Keratinocyte (primary cell): Measurements from ENCODE around the gene SFTPD.

Experiments
- EZH2 ChIP-seq: IDR thresholded peaks from one replicate; pipeline ENCODE4 v1.6.1; 2012; ENCODE audit warnings: inconsistent platforms, mild to moderate bottlenecking, low read length, moderate library complexity
- TF ChIP-seq, protein P1 (sequence below), 3 experiments: IDR thresholded peaks in 1 of 3; conservative IDR thresholded peaks in 1 of 3; optimal IDR thresholded peaks in 1 of 3; 2 replicates in 2 of 3; 3 replicates in 1 of 3; pipeline versions ENCODE3 to v1.5.1; 2011; ENCODE audit warnings: low read length in 3 of 3, mild to moderate bottlenecking in 3 of 3, moderate library complexity in 2 of 3, control low read depth in 1 of 3, inconsistent platforms in 1 of 3; ENCODE audit not compliant: insufficient read depth in 2 of 3; ENCODE audit errors: extremely low read depth in 1 of 3

DNA sequence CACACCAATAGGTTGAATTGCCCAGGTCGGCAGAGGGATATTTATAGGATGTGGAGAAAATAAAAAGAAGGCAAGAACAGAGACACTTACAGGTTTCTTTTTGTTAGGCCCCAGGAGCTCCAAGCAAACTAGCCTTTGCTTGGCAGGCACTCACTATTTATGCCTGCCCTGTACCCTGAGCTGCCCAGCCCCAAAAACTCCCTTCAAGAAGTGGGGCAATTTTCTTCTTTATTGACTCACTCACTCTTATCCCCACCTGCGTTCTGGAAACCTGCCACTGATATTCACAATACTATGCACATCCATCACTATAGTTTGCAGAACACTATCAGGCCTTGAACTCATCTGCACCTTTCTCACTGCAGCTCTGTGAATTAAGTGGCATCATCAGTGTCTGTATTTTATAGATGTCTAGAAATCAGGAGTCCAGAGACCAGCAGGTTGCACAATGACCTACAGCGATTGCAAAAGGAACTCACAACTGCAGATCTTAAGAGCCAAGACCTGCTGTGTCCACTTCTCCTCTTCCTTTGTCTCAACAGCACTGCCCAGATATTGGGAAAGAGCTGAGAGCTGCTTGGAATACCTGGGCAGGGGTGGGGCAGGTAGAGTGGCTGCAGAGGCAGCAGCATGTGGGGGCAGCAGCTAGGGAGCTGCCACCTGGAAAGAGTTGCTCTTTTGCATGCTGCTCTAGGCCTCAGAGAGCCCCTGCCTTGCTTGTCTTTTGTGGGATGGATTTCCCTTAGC lies at the start of gene SFTPD:
- no peak for TF ChIP-seq EZH2
- TF ChIP-seq, protein P1, sequence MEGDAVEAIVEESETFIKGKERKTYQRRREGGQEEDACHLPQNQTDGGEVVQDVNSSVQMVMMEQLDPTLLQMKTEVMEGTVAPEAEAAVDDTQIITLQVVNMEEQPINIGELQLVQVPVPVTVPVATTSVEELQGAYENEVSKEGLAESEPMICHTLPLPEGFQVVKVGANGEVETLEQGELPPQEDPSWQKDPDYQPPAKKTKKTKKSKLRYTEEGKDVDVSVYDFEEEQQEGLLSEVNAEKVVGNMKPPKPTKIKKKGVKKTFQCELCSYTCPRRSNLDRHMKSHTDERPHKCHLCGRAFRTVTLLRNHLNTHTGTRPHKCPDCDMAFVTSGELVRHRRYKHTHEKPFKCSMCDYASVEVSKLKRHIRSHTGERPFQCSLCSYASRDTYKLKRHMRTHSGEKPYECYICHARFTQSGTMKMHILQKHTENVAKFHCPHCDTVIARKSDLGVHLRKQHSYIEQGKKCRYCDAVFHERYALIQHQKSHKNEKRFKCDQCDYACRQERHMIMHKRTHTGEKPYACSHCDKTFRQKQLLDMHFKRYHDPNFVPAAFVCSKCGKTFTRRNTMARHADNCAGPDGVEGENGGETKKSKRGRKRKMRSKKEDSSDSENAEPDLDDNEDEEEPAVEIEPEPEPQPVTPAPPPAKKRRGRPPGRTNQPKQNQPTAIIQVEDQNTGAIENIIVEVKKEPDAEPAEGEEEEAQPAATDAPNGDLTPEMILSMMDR (optimal IDR thresholded peaks at IDR 0.05 in 1 of 3, IDR thresholded peaks at IDR 0.05 in 1 of 3, conservative IDR thresholded peaks at IDR 0.05 in 1 of 3; ENCODE audit: extremely low read depth in 1 of 3, insufficient read depth in 2 of 3, low read length in 3 of 3) = no peak
